H1 (cell line): ENCODE measurements around the gene SPACA5. TPM values are rescaled to one million over a fixed set of nuclear protein-coding genes. Genes with fewer than 3 reads are reported as not detected.

Source experiments
- CTCF ChIA-PET: fragments of 300-600 bp; sonication (Branson Sonifier 250); formaldehyde crosslinking; loops from one replicate; lab custom pipeline; 2021; ENCODE audit not compliant: partially characterized antibody; lab: Charles Lee
- POLR2A ChIA-PET: fragments of 300-600 bp; sonication (Branson Sonifier 250); formaldehyde crosslinking; loops from one replicate; lab custom pipeline; 2021; ENCODE audit warnings: inconsistent platforms; ENCODE audit not compliant: partially characterized antibody; lab: Charles Lee
- DNase-seq, 2 experiments: peaks; one replicate each; pipeline versions ENCODE4 v3.0.0 to v3.0.0-alpha.2; 2010 to 2022; ENCODE audit warnings: low spot score in 2 of 2, low read depth in 1 of 2, mixed read lengths in 1 of 2
- FAIRE-seq: peaks from 2 replicates; lab custom pipeline; 2011; peaks lifted over from hg19 to GRCh38; lab: Jason Lieb, UNC
- H2AFZ ChIP-seq: 2 replicates; pipeline ENCODE4 v1.8.1; 2012; ENCODE audit warnings: low read length, inconsistent platforms
- H2AK5ac ChIP-seq: 2 replicates; pipeline ENCODE4 v1.6.1; 2013; ENCODE audit warnings: low read depth, low read length
- H2BK120ac ChIP-seq: replicated peaks from 2 replicates; pipeline ENCODE3; 2013; ENCODE audit warnings: low read depth, low read length, inconsistent platforms
- H2BK12ac ChIP-seq: 2 replicates; pipeline ENCODE4 v1.6.1; 2013; ENCODE audit warnings: low read depth, low read length
- H2BK15ac ChIP-seq: 2 replicates; pipeline ENCODE4 v1.6.1; 2013; ENCODE audit warnings: low read length
- H2BK20ac ChIP-seq: 2 replicates; pipeline ENCODE4 v1.6.1; 2013; ENCODE audit warnings: low read length
- H2BK5ac ChIP-seq: 2 replicates; pipeline ENCODE4 v1.6.1; 2013; ENCODE audit warnings: low read depth, low read length
- H3K14ac ChIP-seq: 2 replicates; pipeline ENCODE4 v1.6.1; 2013; ENCODE audit warnings: inconsistent platforms; ENCODE audit not compliant: insufficient read length
- H3K18ac ChIP-seq: 2 replicates; pipeline ENCODE4 v1.6.1; 2013; ENCODE audit warnings: low read length; ENCODE audit errors: extremely low read depth
- H3K23ac ChIP-seq: 2 replicates; pipeline ENCODE4 v1.6.1; 2013; ENCODE audit warnings: inconsistent platforms; ENCODE audit not compliant: insufficient read length
- H3K23me2 ChIP-seq: 2 replicates; pipeline ENCODE4 v1.6.1; 2013; ENCODE audit warnings: low read depth, low read length
- H3K27ac ChIP-seq: 2 replicates; pipeline ENCODE4 v1.6.1; 2011; ENCODE audit warnings: low read depth, low read length, inconsistent platforms
- H3K27me3 ChIP-seq, 4 experiments: replicated peaks in 1 of 4; 1 replicate in 1 of 4; 2 replicates in 3 of 4; pipeline versions ENCODE4 v1.6.1 to v1.8.1; 2011 to 2013; ENCODE audit warnings: low read length in 3 of 4, mild to moderate bottlenecking in 3 of 4, inconsistent platforms in 2 of 4, mixed read lengths in 2 of 4, moderate library complexity in 1 of 4; ENCODE audit not compliant: control insufficient read depth in 3 of 4, insufficient read depth in 3 of 4; ENCODE audit errors: extremely low read depth in 1 of 4
- H3K36me3 ChIP-seq, 4 experiments: 2 replicates each; pipeline versions ENCODE4 v1.6.1 to v1.8.1; 2011 to 2013; ENCODE audit warnings: mild to moderate bottlenecking in 4 of 4, low read length in 3 of 4, moderate library complexity in 2 of 4, control low read depth in 1 of 4, inconsistent platforms in 1 of 4; ENCODE audit not compliant: insufficient read depth in 4 of 4, control insufficient read depth in 2 of 4
- H3K4ac ChIP-seq: replicated peaks from 2 replicates; pipeline ENCODE3; 2013; ENCODE audit warnings: low read length, low read depth, mixed read lengths, inconsistent platforms; ENCODE audit not compliant: insufficient read length
- H3K4me1 ChIP-seq, 4 experiments: replicated peaks in 1 of 4; 1 replicate in 1 of 4; 2 replicates in 3 of 4; pipeline versions ENCODE4 v1.6.1 to v1.8.1; 2011 to 2013; ENCODE audit warnings: low read length in 3 of 4, inconsistent platforms in 2 of 4, mixed read lengths in 1 of 4; ENCODE audit not compliant: insufficient read depth in 4 of 4, control insufficient read depth in 3 of 4
- H3K4me2 ChIP-seq, 2 experiments: 2 replicates each; pipeline versions ENCODE4 v1.6.1 to v1.8.1; 2011 to 2013; ENCODE audit warnings: low read depth in 2 of 2, low read length in 2 of 2, control low read depth in 1 of 2, inconsistent platforms in 1 of 2, mild to moderate bottlenecking in 1 of 2; ENCODE audit not compliant: insufficient read depth in 1 of 2
- H3K4me3 ChIP-seq, 4 experiments: fragments of 200-600, 300-600 bp in 1 of 4; sonication (generic), shearing (Covaris generic), sonication (Bioruptor Twin) in 1 of 4; 2 replicates each; pipeline versions ENCODE4 v1.5.1 to v1.8.1; 2011 to 2016; ENCODE audit warnings: low read length in 4 of 4, low read depth in 3 of 4, control low read depth in 2 of 4, inconsistent platforms in 2 of 4, mild to moderate bottlenecking in 2 of 4, mixed read lengths in 1 of 4, moderate library complexity in 1 of 4; ENCODE audit not compliant: insufficient read depth in 2 of 4; ENCODE audit errors: extremely low read depth in 1 of 4
- H3K56ac ChIP-seq: replicated peaks from 2 replicates; pipeline ENCODE3; 2013; ENCODE audit warnings: low read depth, mild to moderate bottlenecking, mixed read lengths, low read length, inconsistent platforms; ENCODE audit not compliant: insufficient read length
- H3K79me1 ChIP-seq: 2 replicates; pipeline ENCODE4 v1.6.1; 2013; ENCODE audit warnings: low read depth, low read length, control low read depth
- H3K79me2 ChIP-seq, 2 experiments: 2 replicates each; pipeline versions ENCODE4 v1.6.1 to v1.8.1; 2012 to 2013; ENCODE audit warnings: low read length in 2 of 2, mild to moderate bottlenecking in 2 of 2, inconsistent platforms in 1 of 2; ENCODE audit not compliant: insufficient read depth in 2 of 2, control insufficient read depth in 1 of 2
- H3K9ac ChIP-seq, 4 experiments: replicated peaks in 1 of 4; 1 replicate in 1 of 4; 2 replicates in 3 of 4; pipeline versions ENCODE4 v1.6.1 to v1.8.1; 2011 to 2013; ENCODE audit warnings: low read depth in 3 of 4, low read length in 3 of 4, control low read depth in 2 of 4, mild to moderate bottlenecking in 2 of 4, moderate library complexity in 2 of 4, inconsistent platforms in 1 of 4; ENCODE audit errors: extremely low read depth in 1 of 4
- H3K9me3 ChIP-seq, 2 experiments: 2 replicates each; pipeline versions ENCODE4 v1.6.1 to v1.8.1; 2012 to 2013; ENCODE audit warnings: mild to moderate bottlenecking in 2 of 2, moderate library complexity in 2 of 2, control low read depth in 1 of 2, inconsistent platforms in 1 of 2, low read depth in 1 of 2, low read length in 1 of 2, mixed read lengths in 1 of 2; ENCODE audit not compliant: insufficient read depth in 2 of 2
- H4K20me1 ChIP-seq, 2 experiments: replicated peaks in 1 of 2; 2 replicates each; pipeline versions ENCODE3 to v1.8.1; 2011 to 2013; ENCODE audit warnings: inconsistent platforms in 2 of 2, low read length in 2 of 2, mild to moderate bottlenecking in 1 of 2; ENCODE audit not compliant: insufficient read depth in 2 of 2, control insufficient read depth in 1 of 2
- H4K5ac ChIP-seq: 2 replicates; pipeline ENCODE4 v1.6.1; 2013; ENCODE audit warnings: low read length, low read depth, mixed read lengths, inconsistent platforms; ENCODE audit not compliant: insufficient read length
- H4K8ac ChIP-seq: 2 replicates; pipeline ENCODE4 v1.8.0; 2013; ENCODE audit warnings: mild to moderate bottlenecking, moderate library complexity, low read length, inconsistent platforms; ENCODE audit not compliant: insufficient read depth; ENCODE audit errors: extremely low read depth
- H4K91ac ChIP-seq: replicated peaks from 2 replicates; pipeline ENCODE3; 2013; ENCODE audit warnings: low read length, mixed read lengths, inconsistent platforms; ENCODE audit not compliant: insufficient read length
- BACH1 ChIP-seq: IDR thresholded peaks from 2 replicates; pipeline ENCODE4 v1.6.1; 2012; ENCODE audit warnings: low read length, improper control_type of control experiment
- EP300 ChIP-seq, 2 experiments: IDR thresholded peaks; 1 replicate in 1 of 2; 2 replicates in 1 of 2; pipeline ENCODE4 v1.6.1; 2011 to 2012; ENCODE audit warnings: low read depth in 2 of 2, low read length in 2 of 2, mild to moderate bottlenecking in 2 of 2, borderline replicate concordance in 1 of 2, inconsistent platforms in 1 of 2, moderate library complexity in 1 of 2
- GABPA ChIP-seq: IDR thresholded peaks from 2 replicates; pipeline ENCODE4 v1.6.1; 2011; ENCODE audit warnings: mild to moderate bottlenecking, low read length, moderate library complexity, borderline replicate concordance; ENCODE audit not compliant: insufficient read depth
- JUN ChIP-seq: IDR thresholded peaks from 2 replicates; pipeline ENCODE4 v1.6.1; 2011; ENCODE audit warnings: low read depth, mild to moderate bottlenecking, improper control_type of control experiment, low read length
- PHF8 ChIP-seq: fragments of 200-600 bp; sonication (generic); conservative IDR thresholded peaks from 2 replicates; pipeline ENCODE4 v1.7.1; 2012; ENCODE audit warnings: low read depth, mild to moderate bottlenecking, inconsistent platforms, low read length, moderate library complexity
- RNF2 ChIP-seq: fragments of 200-900, 300-1000 bp; sonication (generic); IDR thresholded peaks from 2 replicates; pipeline ENCODE4 v1.7.1; 2016; ENCODE audit warnings: borderline replicate concordance, low read depth, mild to moderate bottlenecking, antibody characterized with exemption, low read length; ENCODE audit not compliant: poor library complexity, severe bottlenecking; ENCODE audit errors: missing control alignments
- SIN3A ChIP-seq, 2 experiments: IDR thresholded peaks in 1 of 2; conservative IDR thresholded peaks in 1 of 2; 2 replicates each; pipeline ENCODE4 v1.6.1; 2011 to 2012; ENCODE audit warnings: low read length in 2 of 2, improper control_type of control experiment in 1 of 2, low read depth in 1 of 2, mild to moderate bottlenecking in 1 of 2
- WGBS, 2 experiments: shearing (Covaris generic) in 1 of 2; methylation state at CpG; one replicate each; pipeline versions ENCODE4 v1.1.6 to v1.1.7; 2013 to 2015; ENCODE audit warnings: low lambda C conversion rate in 2 of 2, mixed read lengths in 2 of 2, inconsistent platforms in 1 of 2, low coverage in 1 of 2, missing lambda C conversion rate in 1 of 2; ENCODE audit not compliant: insufficient replicate concordance in 2 of 2, insufficient coverage in 1 of 2, insufficient read length in 1 of 2; ENCODE audit errors: extremely low coverage in 1 of 2, missing lambda C conversion rate in 1 of 2; 5-methylcytosine and 5-hydroxymethylcytosine counted together
- polyA plus RNA-seq, 7 experiments: library from polyadenylated mRNA; depleted of rRNA in 3 of 7; stranded (reverse) in 5 of 7; unstranded in 2 of 7; fragments of >200 nt in 5 of 7; fragments of 200-250 nt in 2 of 7; gene quantifications; 1 replicate in 5 of 7; 2 replicates in 1 of 7; 4 replicates in 1 of 7; pipeline versions ENCODE4 v1.2.1 to v1.2.3, GENCODE V29; 2011 to 2013; ENCODE audit warnings: missing spikeins in 2 of 7, mixed read lengths in 2 of 7
- total RNA-seq: library from RNA; stranded (reverse); fragmentation: NEBNext Ultra II Directional; extraction: Animal tissue kit (Norgen Biotek cat#: 25700); gene quantifications from 2 replicates; pipeline ENCODE4 v1.2.1, GENCODE V29; 2021

Gene SPACA5
- total and polyA plus RNA-seq, 2 of the 8 experiments (the other 6 are each of a cell fraction or from before 2014, with no cell fraction given): 0.26 TPM; not detected in 1

DNA sequence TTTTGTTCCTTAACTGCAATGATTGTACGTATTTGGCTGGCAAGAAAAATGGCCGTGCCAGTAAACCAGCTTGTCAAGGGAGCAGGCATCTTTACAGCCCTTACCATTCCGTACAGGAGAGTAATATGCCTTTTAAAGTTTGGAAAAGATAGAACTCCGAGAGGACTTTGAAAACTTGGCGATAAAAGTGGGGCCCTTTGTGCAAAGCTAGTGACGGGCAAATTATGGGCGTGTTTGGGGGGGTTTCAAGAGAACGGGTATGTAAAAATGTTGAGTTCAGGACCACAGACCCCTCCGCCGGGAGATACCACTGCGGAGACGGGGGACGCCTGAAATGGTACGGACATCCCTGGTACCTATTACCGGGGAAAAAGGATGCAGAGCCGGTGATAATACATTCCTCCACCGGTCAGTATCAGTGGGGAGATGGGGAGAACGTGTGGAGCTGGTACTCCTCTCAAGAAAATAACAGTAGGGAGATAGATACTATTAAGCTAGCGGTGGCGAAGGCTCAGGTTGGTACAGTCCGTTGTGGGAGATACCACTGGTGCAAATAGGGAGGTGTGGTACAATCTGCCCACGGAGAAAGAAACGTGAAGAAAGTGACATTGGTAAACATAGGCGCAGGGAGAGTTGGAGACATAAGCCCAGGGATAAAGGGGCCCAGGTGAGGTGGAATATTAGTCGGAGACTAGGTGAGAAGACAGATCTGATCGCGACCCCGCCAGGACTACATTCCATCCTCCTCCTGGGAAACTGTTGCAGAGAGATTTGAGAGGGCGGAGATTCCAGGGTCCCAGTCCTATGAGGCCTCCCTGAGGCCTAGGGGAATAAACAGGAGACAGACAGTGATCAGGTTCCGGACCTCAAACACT, 14.5 kb downstream of the SPACA5 start:
- peak; percentile 96 for FAIRE-seq
- Histone ChIP-seq H4K5ac (peak overlapping the region; percentile 94), H3K14ac (no peak overlapping the region), H3K18ac (peak overlapping the region; percentile 94), H3K56ac (peak overlapping the region; percentile 80), H3K79me1 (no peaks in the 10 kb centered on the region), H3K27ac (peak overlapping the region; percentile 100), H4K8ac (no peak overlapping the region), H3K23me2 (no peaks in the 10 kb centered on the region), H3K4me1 (no peaks in the 10 kb centered on the region), H3K4ac (peak overlapping the region; percentile 93), H3K4me3 (peak overlapping the region; percentile 72 to 90 (median 86)), H2AFZ (peak overlapping the region; percentile 100), H3K9me3 (peaks cover 0 to 3% of the 10 kb centered on the region in 2 experiments; a peak in 1 of 4 replicates), H4K20me1 (no peaks in the 10 kb centered on the region), H2BK120ac (peak overlapping the region; percentile 91), H4K91ac (peak overlapping the region; percentile 79), H2BK12ac (peak overlapping the region; percentile 94; the same call in 1 of the 2 replicates), H3K27me3 (no peaks in the 10 kb centered on the region), H2BK5ac (peak overlapping the region; percentile 98), H2BK15ac (no peak overlapping the region), H3K36me3 (no peaks in the 10 kb centered on the region), H3K79me2 (no peaks in the 10 kb centered on the region), H3K4me2 (peak overlapping the region; percentile 73 to 84), H3K9ac (peak overlapping the region; percentile 61 to 100 (median 96)), H2BK20ac (no peak overlapping the region), H3K23ac (no peak overlapping the region), H2AK5ac (no peak overlapping the region)
- CTCF ChIA-PET: no interaction called here
- WGBS, 2 experiments: 4% methylated on average over 29 of the region's 30 CpGs; no CpG with 5 or more reads in 1 of the 2 experiments
- DNase-seq: peak in 1 of 2 experiments; percentile 78
- POLR2A ChIA-PET: interaction anchor here (0.6 to 1.4 kb wide), 2 partner anchors 205 to 214 kb away, joined by 3 read pairs; no protein-coding TSS in a partner anchor
- TF ChIP-seq RNF2 (no peak), BACH1 (no peak), PHF8 (0 out of 2 replicates have a peak, but pooled peaks have one; percentile 25), SIN3A (conservative IDR thresholded peaks at IDR 0.05 in 1 of 2, IDR thresholded peaks at IDR 0.05 in 1 of 2; ENCODE audit: low read depth in 1 of 2, low read length in 2 of 2) (no peak), GABPA (no peak), EP300 (IDR thresholded peaks at IDR 0.05; ENCODE audit: borderline replicate concordance in 1 of 2, low read depth in 2 of 2, low read length in 2 of 2) (peak in 1 of 2 experiments; percentile 92; a peak in 2 of 3 replicates), JUN (no peak)
